Spleen (tissue), 7 donors: ENCODE data around the gene LENG8.

Source experiments
- POLR2A ChIP-seq, 3 donors: fragments of 450-650 bp; IDR thresholded peaks; one replicate each; pipeline ENCODE4 v1.5.1; 2017; ENCODE audit warnings: antibody characterized with exemption in 3 of 3, mild to moderate bottlenecking in 1 of 3
- TF ChIP-seq, protein P1 (sequence below), 11 experiments: fragments of 200-600 bp in 7 of 11; fragments of 450-650 bp in 4 of 11; sonication (generic) in 4 of 11; IDR thresholded peaks in 8 of 11; conservative IDR thresholded peaks in 3 of 11; 1 replicate in 7 of 11; 2 replicates in 4 of 11; pipeline versions ENCODE4 v1.4.0 to v1.8.0; 2016 to 2021; ENCODE audit warnings: antibody characterized with exemption in 11 of 11, inconsistent platforms in 4 of 11, mild to moderate bottlenecking in 1 of 11
- donor health status: DM: no; HTN: no; CAD: no; lungs with moderate emphysema.
- donor health status: DM: no; HTN: no; CAD: no.
- donor health status: DM: no; HTN: no; CAD: no.

DNA sequence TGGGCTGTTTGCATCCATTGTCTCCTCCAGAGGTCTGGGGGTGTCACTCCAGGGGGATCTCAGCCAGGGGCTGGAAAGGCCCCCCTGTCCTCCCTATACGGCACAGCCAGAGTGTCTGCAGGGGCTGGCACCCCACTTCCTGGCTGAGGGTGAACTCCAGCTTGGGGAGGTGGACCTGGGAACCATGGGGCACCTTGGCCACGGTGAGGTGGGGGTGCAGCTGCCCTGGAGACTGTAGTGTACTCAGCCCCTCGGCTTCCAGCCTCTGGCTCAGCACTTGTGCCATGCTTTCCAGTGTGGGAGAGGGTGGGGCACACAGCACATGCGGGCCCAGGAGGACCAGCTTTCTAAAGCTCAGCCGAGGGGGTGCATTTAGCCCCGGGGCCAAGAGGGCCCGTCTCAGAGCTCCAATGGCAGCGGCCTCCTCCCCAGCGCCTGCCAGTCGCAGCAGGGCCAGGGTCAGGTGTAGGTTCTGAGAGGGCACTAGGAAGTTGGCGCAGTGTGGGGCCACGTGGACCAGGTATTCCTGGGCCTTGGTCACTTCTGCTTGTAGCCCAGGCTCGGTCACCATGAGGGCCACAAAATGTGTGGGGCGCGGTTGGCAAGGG is 13.2 kb downstream of the LENG8 start:
- no peak for TF ChIP-seq POLR2A (IDR thresholded peaks at IDR 0.05)
- TF ChIP-seq, protein P1, sequence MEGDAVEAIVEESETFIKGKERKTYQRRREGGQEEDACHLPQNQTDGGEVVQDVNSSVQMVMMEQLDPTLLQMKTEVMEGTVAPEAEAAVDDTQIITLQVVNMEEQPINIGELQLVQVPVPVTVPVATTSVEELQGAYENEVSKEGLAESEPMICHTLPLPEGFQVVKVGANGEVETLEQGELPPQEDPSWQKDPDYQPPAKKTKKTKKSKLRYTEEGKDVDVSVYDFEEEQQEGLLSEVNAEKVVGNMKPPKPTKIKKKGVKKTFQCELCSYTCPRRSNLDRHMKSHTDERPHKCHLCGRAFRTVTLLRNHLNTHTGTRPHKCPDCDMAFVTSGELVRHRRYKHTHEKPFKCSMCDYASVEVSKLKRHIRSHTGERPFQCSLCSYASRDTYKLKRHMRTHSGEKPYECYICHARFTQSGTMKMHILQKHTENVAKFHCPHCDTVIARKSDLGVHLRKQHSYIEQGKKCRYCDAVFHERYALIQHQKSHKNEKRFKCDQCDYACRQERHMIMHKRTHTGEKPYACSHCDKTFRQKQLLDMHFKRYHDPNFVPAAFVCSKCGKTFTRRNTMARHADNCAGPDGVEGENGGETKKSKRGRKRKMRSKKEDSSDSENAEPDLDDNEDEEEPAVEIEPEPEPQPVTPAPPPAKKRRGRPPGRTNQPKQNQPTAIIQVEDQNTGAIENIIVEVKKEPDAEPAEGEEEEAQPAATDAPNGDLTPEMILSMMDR (IDR thresholded peaks at IDR 0.05 in 8 of 11, conservative IDR thresholded peaks at IDR 0.05 in 3 of 11): no peak
